ENCODE results near the gene BBS9. TPM values are rescaled to one million over a fixed set of nuclear protein-coding genes. Genes with fewer than 3 reads are reported as not detected.

BBS9 gene
- polyA plus RNA-seq, 4 donors, result 15.1 to 17.9 (median 16.9) TPM

DNA sequence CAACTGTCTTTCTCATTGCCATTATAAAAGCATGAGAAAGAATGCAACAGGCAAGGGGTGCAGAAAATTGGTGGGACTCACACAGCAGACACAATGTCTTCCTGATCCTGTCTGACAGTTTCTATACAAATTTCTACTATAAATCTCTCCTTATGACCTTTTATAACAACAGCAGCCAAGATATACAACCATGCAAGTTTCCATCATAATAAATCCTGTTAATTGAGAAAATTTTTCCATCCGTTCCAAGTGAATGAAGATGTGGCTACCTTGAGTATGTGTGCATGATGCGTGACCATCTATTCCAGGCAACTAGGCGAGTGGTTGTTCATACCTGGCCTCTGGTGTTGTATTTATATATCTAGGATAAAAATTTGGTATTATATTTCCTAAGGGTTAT is 216.7 kb downstream of the BBS9 start:
- no peak for DNase-seq (ENCODE audit: low read depth in 4 of 4, low spot score in 3 of 4)

DNA sequence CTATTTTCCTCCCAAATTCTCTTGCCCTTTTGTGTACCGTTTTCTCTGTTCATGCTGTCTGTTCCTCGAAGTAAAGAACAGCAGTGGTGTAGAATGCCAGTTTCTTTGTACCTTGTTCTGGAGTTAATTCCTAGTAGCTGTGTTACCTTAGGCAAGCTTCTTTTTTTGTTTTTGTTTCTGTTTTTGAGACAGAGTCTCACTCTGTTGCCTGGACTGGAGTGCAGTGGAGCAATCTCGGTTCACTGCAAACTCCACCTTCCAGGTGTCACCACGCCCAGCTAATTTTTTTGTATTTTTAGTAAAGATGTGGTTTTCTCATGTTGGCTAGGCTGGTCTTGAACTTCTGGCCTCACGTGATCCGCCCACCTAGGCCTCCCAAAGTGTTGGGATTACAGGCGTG is 221.2 kb downstream of the BBS9 start:
- DNase-seq (ENCODE audit: low read depth in 4 of 4, low spot score in 3 of 4), result no peak

DNA sequence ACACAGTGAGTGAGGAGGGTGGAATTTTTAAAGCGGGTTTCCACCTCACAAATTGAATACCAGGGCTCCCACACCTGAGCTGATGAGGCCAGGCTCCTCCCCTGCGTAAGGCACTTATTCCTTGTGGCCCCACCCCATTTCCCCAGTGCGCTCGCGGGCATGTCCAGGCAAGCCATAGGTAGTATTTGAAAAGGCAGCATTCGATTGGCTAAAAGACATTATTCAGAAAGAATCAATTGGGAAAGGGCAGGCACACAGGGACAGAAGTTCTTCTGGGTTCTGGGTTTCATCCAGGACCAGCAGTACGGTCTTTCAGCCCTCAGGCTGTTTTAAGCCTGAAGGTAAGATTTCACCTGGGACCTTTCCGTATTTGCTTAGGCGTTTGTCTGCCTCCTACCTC is 222.3 kb downstream of the BBS9 start:
- no peak for DNase-seq (ENCODE audit: low read depth in 4 of 4, low spot score in 3 of 4)

DNA sequence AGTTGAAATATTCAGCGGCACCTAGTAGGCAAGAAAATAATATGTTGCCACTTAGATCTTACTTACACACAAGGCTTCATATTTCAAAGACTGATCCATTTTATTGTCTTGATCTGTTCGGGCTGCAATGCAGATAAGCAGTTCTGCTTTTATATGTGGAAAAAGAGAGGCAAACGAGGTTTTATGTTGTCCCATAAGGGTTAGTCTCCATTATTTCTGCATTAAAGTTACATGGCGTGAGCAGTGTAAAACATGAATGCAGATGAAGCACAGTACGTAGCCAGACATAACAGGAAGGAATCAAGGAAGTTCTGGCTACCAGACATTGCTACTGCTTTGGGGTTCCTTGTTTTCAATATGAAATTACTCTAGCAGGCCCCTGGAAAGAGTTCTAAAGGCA is 224.8 kb downstream of the BBS9 start:
- DNase-seq (ENCODE audit: low read depth in 4 of 4, low spot score in 3 of 4), result no peak

DNA sequence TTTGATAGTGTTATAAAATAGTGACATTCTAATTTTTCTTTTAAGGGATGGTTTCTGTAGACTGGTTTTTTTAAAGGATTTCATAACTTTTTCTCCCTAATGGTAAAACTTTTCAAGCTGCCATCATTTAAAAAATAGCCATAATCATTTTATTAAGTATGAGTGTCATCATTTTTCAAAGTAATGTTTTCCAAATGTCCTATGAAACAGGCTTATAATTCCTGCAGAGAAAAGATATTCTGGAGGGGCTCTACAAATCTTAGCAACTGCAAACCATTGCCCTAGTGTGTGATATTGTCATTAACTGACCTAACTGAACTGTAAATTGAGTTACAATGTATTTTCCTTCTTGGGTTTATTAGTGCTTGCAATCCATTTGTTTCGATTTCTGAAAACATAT is 226.0 kb downstream of the BBS9 start:
- DNase-seq (ENCODE audit: low read depth in 4 of 4, low spot score in 3 of 4), result no peak

DNA sequence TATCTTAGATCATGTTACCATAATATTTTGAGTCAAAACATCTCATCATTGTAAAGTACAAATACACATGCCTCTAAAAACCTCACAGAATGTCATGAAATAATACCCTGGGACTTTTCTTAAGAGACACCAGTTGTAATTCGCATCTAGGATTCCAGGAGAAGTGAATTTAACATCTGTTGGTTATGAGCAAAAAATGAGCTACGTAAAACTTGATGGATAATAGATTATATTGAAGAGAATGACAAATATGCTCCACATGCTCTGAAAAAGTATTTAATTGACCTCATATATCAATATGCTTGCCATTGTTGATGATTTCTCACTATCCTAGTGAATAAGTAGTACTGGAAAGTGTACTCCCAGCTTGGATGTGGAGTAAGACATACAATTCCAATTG is 227.0 kb downstream of the BBS9 start:
- no peak for DNase-seq (ENCODE audit: low read depth in 4 of 4, low spot score in 3 of 4)

DNA sequence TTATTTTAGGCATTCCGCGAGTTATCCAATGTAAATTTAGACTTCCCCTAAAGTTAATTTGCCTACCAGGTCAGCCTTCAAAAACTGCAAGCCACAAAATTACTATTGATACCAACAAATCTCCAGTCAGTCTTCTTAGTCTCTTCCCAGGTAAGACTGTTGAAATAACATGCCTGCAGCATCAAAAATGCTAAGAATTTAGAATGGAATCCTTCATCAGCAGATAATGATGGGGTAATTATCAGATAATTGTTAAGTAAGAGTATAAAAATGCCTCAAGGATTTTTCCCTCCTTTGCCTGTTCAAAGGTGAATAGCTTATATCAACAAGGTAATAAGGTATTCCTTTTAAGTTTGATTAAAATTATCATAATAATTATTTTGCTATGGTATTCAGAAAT is 228.5 kb downstream of the BBS9 start:
- DNase-seq (ENCODE audit: low read depth in 4 of 4, low spot score in 3 of 4), result no peak

DNA sequence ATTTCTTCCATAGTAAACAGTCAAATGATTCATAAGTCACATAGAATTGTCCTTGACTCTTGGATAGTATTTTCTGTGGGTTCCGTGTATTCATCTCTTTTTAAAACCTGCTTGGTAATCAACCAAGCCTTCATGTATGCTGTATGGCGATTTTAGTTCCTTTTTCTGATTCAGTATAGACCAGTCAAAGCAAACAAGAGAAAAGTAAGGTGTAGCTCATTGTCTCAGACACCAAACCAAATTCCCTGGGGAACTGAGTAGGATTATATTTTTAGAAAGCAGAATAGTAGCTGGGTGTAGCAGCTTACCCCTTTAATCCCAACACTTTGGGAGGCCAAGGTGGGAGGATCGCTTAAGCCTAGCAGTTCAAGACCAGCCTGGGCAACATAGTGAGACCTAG is 240.5 kb downstream of the BBS9 start:
- DNase-seq (ENCODE audit: low read depth in 4 of 4, low spot score in 3 of 4), result no peak

DNA sequence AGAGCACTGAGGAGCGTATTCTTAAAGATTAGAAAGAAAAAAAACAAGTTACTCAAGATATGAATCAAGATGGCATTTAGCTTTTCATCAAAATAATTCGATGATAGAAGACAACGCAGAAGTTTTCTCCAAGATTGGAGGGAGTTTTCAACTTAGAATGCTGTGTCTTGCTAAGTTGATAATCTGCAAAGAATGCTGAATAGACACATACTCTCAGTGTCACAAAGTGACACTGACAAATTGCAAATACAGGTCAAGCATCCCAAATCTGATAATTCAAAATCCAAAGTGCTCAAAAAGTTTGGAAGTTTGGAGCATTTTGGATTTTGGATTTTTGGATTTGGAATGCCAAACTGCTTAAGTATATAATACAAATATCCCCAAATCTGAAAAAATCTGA is 243.8 kb downstream of the BBS9 start:
- DNase-seq (ENCODE audit: low read depth in 4 of 4, low spot score in 3 of 4), result no peak

DNA sequence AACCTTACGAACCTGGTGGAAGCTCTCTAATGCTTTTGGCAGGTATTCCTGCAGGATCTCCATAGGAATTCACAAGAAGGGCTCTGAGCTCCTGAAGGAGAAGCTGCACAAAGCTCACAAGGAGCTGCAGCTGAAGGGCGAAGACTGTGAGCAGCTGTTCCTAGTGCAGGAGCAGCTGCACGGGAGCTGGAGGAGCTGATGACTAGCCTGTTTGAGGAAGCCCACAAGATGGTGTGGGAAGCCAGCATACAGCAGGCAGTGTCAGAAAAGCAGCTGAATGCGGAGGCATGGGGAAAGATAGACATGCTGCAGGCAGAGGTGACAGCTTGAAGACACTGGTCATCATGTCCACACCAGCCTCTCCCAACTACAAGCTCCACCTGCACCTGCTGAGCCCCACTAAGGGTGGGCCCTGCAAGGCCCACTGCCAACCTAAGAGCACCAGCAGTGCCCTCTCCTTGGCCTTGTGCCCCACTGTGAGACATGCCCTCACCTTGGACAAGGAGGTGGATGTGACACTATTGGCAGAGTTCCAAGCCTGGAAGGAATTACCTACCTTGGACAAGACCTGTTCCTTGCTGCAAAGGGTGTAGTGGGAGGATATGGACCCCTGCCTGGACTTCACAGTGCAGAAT is 250.6 kb downstream of the BBS9 start:
- DNase-seq (ENCODE audit: low read depth in 4 of 4, low spot score in 3 of 4), result no peak

DNA sequence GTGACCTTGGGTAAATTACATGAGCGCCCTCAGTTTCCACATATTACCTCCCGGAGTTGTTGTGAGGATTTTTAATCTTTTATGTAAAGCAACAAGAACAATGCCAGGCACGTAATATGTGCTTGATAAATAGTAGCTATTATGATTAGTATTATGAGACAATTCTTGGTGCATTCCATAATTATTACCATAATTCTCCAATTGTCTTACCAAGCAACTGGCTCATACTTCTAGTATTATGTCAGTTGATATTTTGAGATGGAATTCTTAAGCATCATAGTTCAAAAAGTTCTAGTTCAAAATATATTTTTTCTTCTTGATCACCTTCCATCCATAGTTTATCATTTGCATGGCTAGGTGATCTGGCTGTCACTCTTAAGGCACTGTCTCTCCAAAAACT is 259.0 kb downstream of the BBS9 start:
- DNase-seq (ENCODE audit: low read depth in 4 of 4, low spot score in 3 of 4), result no peak

DNA sequence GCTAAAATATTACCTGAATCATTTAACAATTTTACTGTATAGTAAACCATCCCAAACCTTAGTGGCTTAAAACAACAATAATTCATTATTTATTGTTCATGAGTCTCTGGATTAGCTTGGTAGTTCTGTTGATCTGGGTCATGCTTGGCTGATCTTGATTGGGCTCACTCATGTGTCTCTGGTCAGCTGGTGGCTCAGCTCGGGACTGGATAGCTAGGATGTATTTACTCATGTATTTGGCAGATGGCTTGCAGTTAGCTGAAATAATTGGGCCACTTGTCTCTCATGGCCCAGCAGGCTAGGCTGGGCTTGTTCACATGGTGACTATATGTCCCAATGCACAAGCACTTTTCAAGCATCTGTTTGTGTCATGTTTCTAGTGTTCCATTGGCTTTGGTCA is 262.8 kb downstream of the BBS9 start:
- DNase-seq (ENCODE audit: low read depth in 4 of 4, low spot score in 3 of 4), result no peak

DNA sequence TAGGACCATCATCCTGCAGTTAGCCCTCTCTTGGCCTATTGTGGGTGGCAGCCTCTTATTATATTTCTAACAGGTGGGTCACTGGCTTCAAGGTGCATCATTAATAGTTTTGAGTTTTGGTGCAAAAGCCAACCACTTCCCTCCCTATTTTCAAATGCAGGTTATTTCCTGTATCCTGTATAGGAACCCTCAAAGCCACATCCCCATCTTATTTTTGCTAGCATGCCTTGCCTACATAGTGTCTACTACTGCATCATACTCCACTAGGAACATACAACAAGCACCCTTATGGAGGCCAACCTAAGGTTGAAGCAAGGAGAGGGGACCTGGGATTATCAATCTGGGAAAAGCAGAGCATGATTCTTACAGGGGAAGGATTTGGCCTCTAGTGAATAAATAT is 264.4 kb downstream of the BBS9 start:
- DNase-seq (ENCODE audit: low read depth in 4 of 4, low spot score in 3 of 4), result no peak

DNA sequence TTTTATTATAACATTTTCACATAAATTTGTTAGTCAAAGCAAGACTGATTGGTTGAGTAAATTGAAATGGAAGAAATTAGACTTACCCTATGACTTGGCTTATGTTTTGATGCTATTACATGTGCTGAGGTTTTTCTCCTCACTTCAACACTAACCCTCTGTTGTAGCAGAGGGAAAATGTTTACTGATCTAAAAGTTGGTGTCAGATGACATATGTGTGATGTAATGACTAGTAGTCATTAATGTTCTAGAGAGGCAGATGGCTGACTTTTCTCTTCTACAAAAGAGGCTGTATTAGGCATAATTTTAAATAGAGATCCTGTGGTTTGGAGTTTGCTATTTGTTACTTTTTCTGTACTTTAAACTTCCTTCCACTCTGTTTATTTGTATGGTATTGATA is 266.0 kb downstream of the BBS9 start:
- no peak for DNase-seq (ENCODE audit: low read depth in 4 of 4, low spot score in 3 of 4)

DNA sequence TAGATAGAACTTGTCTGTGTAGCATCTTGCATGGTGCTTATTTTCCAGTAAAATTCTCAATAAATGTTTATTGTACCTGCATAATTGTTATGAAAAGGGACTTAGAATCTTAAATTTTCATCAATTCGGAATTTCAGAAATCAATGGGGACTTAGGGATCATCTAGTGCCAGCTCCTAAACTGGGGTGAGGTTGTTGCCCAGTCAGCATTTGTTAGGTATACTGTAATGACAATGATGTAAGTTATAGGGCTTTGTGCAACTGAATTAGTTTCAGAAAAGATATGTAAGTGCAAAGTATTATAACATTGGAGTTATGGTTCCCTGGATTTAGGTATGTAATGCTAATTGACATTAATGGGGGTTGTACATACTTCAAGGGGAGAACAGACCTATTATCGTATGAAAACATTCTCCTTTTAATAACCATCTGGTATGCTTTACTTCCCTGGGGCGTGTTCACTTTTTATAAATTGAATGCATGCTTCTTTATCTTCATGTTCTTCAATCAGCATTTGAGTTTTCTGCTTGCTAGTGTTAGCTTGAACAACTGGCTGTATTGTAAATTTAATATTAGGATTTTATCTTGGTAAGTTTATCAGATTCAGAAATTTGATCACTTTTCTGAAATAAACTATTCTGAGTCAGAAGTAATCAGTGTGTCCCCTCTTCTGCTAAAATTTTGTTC is 270.3 kb downstream of the BBS9 start:
- DNase-seq (ENCODE audit: low read depth in 4 of 4, low spot score in 3 of 4), result no peak

DNA sequence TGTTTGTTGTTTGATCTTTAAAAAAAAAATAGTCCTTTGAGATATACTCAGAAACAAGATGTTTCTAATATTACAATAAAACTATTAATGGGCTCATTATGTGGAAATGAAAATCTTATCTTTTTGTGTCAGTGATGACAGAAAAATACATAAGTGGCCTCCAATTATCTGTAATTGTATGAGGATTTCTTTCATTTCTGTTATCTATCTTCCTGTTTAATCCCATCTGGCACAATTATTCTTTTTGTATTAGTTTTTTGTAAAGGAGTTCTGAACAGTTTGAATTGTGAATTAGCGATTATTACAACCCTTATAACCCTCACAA is 270.8 kb downstream of the BBS9 start:
- DNase-seq (ENCODE audit: low read depth in 4 of 4, low spot score in 3 of 4), result no peak

DNA sequence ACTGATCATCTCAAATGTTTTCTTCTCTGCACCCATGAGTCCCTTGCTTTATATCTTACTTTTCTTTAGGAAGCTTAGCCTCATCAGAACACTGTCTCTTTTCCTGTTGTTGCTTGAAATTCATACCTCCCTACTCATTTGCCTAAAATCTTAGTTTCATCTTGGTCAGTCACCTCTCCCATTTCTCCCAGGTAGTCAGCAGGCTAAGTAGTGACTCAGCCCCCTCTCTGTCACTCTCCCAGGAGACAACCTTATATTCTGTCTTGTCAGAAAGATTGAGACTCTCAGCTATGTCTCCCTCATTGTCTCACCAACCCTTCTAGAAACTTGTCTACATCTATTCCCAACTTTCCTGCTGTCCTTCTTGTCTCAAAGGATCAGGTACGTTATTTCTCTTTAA is 280.9 kb downstream of the BBS9 start:
- no peak for DNase-seq (ENCODE audit: low read depth in 4 of 4, low spot score in 3 of 4)

DNA sequence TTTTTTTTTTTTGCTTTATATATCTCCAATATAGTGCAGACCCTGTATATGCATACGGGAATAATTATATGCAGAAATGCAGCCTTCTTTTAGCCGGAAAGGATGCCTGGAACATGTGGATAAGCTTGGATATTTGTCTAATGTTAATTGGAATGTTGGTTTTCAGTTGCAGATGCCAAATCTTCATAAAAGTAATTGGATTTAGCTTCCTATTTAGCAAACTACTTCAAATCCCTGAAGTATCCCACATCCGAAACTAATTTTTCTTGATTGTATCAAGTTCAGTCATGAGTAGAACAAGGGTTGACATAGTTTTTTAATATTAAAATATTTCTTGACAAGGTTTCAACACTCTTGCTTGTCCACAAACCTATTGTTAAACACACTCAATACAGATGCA is 281.7 kb downstream of the BBS9 start:
- DNase-seq (ENCODE audit: low read depth in 4 of 4, low spot score in 3 of 4), result no peak

DNA sequence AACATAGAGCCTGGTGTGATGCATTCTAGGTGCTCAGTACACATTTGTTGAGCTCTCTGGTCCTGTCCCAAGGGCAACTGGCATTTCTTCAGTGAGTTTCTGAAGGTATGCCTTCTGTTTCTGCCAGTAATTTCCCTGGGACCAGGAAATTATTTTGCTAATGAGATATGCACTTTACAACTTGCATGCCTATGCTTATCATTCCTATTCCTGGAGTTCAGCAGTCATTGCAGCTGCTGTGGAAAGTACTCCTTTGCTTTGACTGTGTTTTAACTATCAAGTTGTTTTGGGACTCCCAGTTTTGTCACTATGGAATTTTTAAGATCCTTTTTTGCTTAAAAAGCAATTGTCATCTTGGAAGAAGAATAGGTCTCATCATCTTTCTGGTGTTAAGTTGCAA is 283.0 kb downstream of the BBS9 start:
- DNase-seq (ENCODE audit: low read depth in 4 of 4, low spot score in 3 of 4), result no peak

DNA sequence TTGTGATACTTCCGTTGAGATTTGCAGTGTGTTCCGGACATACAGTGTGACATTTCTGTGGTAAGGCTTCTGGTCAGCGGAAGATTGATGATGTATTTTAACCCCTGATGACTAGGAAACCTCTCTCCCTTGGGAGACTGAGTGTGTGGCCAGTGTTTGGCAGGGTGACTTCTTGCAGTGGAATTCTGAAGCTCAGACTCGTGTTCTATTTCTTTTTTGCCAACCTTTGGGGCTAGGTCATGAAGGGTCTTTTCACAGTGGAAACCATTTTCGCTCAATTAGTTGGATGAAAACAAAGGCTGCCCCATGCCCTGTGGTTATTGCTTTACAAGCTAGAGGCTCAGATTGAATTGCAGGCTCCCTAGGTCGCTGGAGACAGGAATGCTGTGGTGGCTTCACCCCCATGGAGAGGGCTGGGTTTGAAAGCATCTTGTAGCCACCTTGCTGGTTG is 288.9 kb downstream of the BBS9 start:
- DNase-seq (ENCODE audit: low read depth in 4 of 4, low spot score in 3 of 4), result no peak

DNA sequence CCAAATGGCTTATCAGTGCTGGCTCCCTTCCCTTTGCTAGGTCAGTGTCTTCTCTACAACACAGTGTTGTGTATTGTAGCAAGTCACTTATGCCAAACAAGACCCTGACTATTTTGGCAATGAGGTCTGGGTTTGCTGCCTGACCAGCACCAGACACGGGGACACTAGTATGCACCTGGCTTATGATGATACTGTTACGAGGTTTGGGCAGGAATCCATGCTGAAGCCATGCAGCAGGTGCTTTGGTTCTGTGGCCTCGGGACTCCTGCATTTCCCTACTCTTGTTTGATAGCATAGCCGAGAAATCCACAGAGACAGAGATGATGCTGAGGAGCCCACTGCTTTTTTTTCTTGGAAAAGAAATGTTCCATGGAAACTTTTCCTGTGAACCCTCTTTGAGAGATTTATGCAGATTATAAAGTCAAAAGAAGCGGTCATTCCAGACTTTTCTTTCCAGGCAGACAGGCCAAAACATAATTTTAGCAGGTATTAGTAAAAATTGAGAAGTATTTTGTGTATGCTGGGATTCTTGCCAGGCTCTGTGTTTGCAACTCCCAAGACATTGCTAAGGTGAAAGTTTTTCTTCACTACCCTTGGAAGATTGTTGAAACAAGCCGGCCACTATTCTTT is 291.1 kb downstream of the BBS9 start:
- no peak for DNase-seq (ENCODE audit: low read depth in 4 of 4, low spot score in 3 of 4)

DNA sequence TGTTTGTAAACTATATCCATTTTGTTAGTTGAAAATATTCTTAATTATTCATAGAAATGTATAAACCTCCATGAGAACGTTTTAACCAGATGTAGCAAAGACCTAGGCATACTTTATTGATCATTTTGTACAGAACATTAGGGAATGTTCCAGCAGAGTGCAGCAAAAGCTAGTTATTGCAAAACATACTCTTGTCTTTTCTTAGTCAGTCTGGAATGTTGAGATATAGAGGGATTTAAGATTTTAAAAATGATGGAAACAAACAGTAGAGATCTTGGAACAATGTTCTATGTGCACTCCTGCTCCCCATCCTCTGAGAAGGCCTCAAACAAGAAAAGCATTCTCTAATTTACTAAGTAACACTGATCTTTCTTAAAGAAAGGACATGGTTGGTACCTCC is 292.1 kb downstream of the BBS9 start:
- no peak for DNase-seq (ENCODE audit: low read depth in 4 of 4, low spot score in 3 of 4)

Measured in right renal pelvis (tissue), 4 donors.